ENCODE results near the gene ZC3H8. TPM values are rescaled to one million over a fixed set of nuclear protein-coding genes. Genes with fewer than 3 reads are reported as not detected.

Gene ZC3H8
- total RNA-seq, 3 donors from 2014 or later: 17.0 to 38.3 (median 17.0) TPM

DNA sequence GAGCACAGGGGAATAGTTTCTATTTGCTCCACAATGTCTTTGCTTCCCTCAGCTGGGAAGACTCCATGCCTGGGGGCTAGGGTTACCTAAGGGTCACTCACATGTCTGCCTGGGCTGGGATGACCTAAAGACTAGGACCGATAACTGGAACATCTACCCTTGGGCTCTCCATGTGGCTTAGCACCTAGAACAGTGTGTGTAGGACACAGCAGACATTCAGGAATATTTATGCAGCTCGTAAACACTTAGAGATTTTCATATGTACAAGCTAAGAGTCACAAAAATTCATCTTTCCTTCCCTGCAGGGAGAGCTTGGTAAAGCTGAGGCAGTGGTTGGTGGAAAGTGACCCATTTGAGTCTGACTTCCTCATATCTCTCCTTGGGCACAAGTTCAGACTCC lies 60.8 kb downstream of the ZC3H8 start:
- TF ChIP-seq POLR2A (IDR thresholded peaks at IDR 0.05) (no peak), POLR2AphosphoS5 (IDR thresholded peaks at IDR 0.05) (no peak)
- TF ChIP-seq, protein P1, sequence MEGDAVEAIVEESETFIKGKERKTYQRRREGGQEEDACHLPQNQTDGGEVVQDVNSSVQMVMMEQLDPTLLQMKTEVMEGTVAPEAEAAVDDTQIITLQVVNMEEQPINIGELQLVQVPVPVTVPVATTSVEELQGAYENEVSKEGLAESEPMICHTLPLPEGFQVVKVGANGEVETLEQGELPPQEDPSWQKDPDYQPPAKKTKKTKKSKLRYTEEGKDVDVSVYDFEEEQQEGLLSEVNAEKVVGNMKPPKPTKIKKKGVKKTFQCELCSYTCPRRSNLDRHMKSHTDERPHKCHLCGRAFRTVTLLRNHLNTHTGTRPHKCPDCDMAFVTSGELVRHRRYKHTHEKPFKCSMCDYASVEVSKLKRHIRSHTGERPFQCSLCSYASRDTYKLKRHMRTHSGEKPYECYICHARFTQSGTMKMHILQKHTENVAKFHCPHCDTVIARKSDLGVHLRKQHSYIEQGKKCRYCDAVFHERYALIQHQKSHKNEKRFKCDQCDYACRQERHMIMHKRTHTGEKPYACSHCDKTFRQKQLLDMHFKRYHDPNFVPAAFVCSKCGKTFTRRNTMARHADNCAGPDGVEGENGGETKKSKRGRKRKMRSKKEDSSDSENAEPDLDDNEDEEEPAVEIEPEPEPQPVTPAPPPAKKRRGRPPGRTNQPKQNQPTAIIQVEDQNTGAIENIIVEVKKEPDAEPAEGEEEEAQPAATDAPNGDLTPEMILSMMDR (IDR thresholded peaks at IDR 0.05): no peak
- intact Hi-C loops (cut with DNase I; ENCODE audit: low total_unique reads): no loop called here
- Histone ChIP-seq H3K27ac (no peak overlapping the region), H3K9me3 (no peaks in the 10 kb centered on the region), H3K27me3 (no peaks in the 10 kb centered on the region), H3K4me3 (no peak overlapping the region), H3K4me1 (no peaks in the 10 kb centered on the region), H3K36me3 (no peaks in the 10 kb centered on the region)
- DNase-seq (ENCODE audit: low spot score in 2 of 2): no peak

DNA sequence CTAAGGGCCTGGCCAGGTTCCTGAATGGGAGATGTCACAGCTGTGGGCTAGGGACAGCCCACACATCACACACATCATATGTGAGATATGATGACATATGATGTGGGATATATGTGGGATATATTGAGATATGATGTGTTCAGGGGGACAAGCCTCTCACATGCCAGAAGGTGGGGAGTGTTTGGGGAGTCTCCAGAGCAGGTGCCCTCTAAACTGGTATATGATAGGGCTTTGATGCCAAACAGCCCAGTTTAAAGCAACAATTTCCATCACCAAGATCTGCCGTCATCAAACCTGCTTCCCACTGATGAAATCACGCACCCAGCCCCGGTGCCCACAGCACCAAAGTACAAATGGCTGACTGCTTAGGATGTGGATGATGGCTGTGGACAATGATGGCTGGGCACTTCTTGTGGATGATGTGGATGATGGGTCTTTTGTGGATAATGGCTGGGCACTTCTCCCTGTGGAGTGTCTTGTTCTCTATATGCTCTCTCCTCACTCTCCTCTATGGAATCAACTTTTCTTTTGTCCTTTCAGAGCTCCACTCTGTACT lies 65.8 kb downstream of the ZC3H8 start:
- TF ChIP-seq, protein P1 (IDR thresholded peaks at IDR 0.05): no peak
- TF ChIP-seq POLR2A (IDR thresholded peaks at IDR 0.05) (no peak), POLR2AphosphoS5 (IDR thresholded peaks at IDR 0.05) (no peak)
- intact Hi-C loops (cut with DNase I; ENCODE audit: low total_unique reads): no loop called here
- Histone ChIP-seq H3K27me3 (no peaks in the 10 kb centered on the region), H3K9me3 (no peaks in the 10 kb centered on the region), H3K27ac (peak overlapping the region in 1 of 2 donors; percentile 32), H3K36me3 (no peaks in the 10 kb centered on the region), H3K4me3 (no peak overlapping the region), H3K4me1 (no peaks in the 10 kb centered on the region)
- DNase-seq (ENCODE audit: low spot score in 2 of 2): no peak

DNA sequence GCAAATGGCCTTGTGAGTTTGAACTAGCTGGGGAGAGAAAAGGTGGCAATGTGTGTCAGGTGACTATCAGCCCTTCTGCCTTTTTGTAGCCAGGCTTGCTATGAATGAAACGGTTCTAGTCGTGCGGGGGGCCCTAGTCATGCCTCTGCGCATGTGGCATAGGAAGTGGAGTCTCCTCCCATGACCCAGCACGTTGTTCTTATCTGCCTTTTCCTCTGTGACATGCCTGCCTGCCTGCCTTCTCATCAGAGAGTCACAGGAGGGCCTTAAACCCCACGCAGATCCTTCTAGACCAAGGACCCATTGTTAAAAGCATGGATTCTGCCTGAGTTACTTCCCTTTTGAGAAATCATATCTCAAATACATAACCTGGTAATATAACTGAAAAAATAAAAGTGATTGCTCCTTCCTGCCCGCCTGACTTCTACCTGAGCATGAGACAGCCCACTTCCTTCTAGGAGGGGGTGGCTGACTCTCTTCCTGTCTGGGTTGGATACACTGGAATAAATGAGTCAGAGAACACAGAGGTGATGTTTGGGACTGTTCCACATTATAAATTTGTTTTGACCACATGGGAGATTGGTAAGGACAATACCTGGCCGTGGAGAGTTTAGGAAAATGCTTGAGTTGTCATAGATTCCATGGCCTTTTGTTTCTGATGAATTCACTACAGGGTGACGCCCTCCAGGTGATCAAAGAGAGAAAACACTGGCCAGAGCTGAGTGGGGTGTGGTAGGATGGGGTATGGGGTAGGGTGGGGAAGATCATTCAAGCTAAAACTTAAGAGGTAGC lies 66.8 kb downstream of the ZC3H8 start:
- H3K27me3 ChIP-seq: no peaks in the 10 kb centered on the region
- no peaks in the 10 kb centered on the region for H3K4me1 ChIP-seq
- intact Hi-C loops (cut with DNase I; ENCODE audit: low total_unique reads): no loop called here
- no peak overlapping the region for H3K4me3 ChIP-seq
- TF ChIP-seq, protein P1 (IDR thresholded peaks at IDR 0.05): no peak
- H3K27ac ChIP-seq: no peak overlapping the region
- no peak for DNase-seq (ENCODE audit: low spot score in 2 of 2)
- no peaks in the 10 kb centered on the region for H3K9me3 ChIP-seq
- no peaks in the 10 kb centered on the region for H3K36me3 ChIP-seq

DNA sequence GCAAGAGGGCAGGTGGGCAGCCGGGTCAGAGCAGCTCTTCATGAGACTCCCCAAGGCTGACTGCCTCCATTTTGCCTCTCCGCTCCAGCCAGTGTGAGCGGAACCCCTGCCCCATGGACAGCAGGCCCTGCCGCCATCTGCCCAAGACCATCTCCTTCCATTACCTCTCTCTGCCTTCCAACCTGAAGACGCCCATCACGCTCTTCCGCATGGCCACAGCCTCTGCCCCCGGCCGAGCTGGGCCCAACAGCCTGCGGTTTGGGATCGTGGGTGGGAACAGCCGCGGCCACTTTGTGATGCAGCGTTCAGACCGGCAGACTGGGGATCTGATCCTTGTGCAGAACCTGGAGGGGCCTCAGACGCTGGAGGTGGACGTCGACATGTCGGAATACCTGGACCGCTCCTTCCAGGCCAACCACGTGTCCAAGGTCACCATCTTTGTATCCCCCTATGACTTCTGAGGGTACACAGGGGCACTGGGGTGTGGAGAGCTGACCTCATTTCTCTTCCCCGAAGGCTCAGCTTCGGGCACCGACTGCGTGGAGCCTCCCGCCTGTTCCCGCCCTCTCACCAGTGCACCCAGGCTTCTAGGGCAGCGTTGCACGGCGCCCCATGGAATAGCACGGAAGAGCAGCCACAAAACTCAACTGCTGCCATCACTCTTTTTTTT lies 67.7 kb downstream of the ZC3H8 start:
- Histone ChIP-seq H3K36me3 (no peaks in the 10 kb centered on the region), H3K27me3 (no peaks in the 10 kb centered on the region), H3K27ac (no peak overlapping the region), H3K4me1 (no peaks in the 10 kb centered on the region), H3K9me3 (no peaks in the 10 kb centered on the region), H3K4me3 (no peak overlapping the region)
- TF ChIP-seq, protein P1 (IDR thresholded peaks at IDR 0.05): no peak
- TF ChIP-seq POLR2A (IDR thresholded peaks at IDR 0.05) (no peak), POLR2AphosphoS5 (IDR thresholded peaks at IDR 0.05) (no peak)
- no peak for DNase-seq (ENCODE audit: low spot score in 2 of 2)
- intact Hi-C loops (cut with DNase I; ENCODE audit: low total_unique reads): no loop called here

DNA sequence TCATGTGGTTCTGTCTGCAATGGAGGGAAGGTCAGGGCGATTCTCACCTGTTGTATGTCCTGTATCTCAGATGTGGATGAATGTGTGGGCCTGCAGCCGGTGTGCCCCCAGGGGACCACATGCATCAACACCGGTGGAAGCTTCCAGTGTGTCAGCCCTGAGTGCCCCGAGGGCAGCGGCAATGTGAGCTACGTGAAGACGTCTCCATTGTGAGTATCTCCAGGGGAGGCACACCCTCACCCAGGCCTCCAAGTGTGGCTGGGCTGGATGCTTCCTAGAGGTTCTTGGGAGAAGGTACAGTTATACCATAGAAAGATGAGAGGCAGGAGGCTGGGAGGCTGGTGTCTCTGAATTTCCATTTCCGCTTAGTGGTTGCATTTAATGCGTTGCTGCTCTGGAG lies 69.7 kb downstream of the ZC3H8 start:
- TF ChIP-seq POLR2AphosphoS5 (IDR thresholded peaks at IDR 0.05) (no peak), POLR2A (IDR thresholded peaks at IDR 0.05) (no peak)
- TF ChIP-seq, protein P1 (IDR thresholded peaks at IDR 0.05): no peak
- Histone ChIP-seq H3K4me1 (no peaks in the 10 kb centered on the region), H3K27me3 (no peaks in the 10 kb centered on the region), H3K36me3 (no peaks in the 10 kb centered on the region), H3K9me3 (no peaks in the 10 kb centered on the region), H3K27ac (no peak overlapping the region), H3K4me3 (no peak overlapping the region)
- intact Hi-C loops (cut with DNase I; ENCODE audit: low total_unique reads): no loop called here
- no peak for DNase-seq (ENCODE audit: low spot score in 2 of 2)

Measured in breast epithelium (tissue), 4 donors.